Anterior cingulate cortex (tissue), 58 donors: ENCODE measurements around the gene IQSEC1.

Source experiments
- DNase-seq, 58 donors: peaks; one replicate each; lab custom pipeline; 2025; lab: John Stamatoyannopoulos, UW

IQSEC1 gene

GRCh38 chr3:12905316-12906071 lies 167.7 kb downstream of the IQSEC1 start:
- DNase-seq = no peak

GRCh38 chr3:12904951-12905315 lies 168.3 kb downstream of the IQSEC1 start:
- no peak for DNase-seq

- no peak for DNase-seq
Observed at GRCh38 chr3:12903881-12904280, 169.3 kb downstream of the IQSEC1 start.

GRCh38 chr3:12903000-12903800 lies 170.0 kb downstream of the IQSEC1 start:
- DNase-seq = no peak

GRCh38 chr3:12902181-12902999 lies 170.8 kb downstream of the IQSEC1 start:
- DNase-seq = no peak

GRCh38 chr3:12901623-12902045 lies 171.6 kb downstream of the IQSEC1 start:
- no peak for DNase-seq

GRCh38 chr3:12900885-12901411 lies 172.3 kb downstream of the IQSEC1 start:
- no peak for DNase-seq

GRCh38 chr3:12898965-12899755 lies 174.1 kb downstream of the IQSEC1 start:
- DNase-seq = no peak

GRCh38 chr3:12898290-12898964 lies 174.8 kb downstream of the IQSEC1 start:
- no peak for DNase-seq

- DNase-seq = no peak
Observed at GRCh38 chr3:12897381-12898289, 175.6 kb downstream of the IQSEC1 start.

- DNase-seq = peak in 11 of 58 donors; percentile 12 to 50 (median 24)
Observed at GRCh38 chr3:12896063-12896985, 176.9 kb downstream of the IQSEC1 start.

- DNase-seq = no peak
Observed at GRCh38 chr3:12895391-12896062, 177.7 kb downstream of the IQSEC1 start.

GRCh38 chr3:12894629-12895028 lies 178.6 kb downstream of the IQSEC1 start:
- no peak for DNase-seq

- no peak for DNase-seq
Observed at GRCh38 chr3:12893852-12894251, 179.4 kb downstream of the IQSEC1 start.

GRCh38 chr3:12893247-12893646 lies 180.0 kb downstream of the IQSEC1 start:
- DNase-seq = no peak

GRCh38 chr3:12892840-12893189 lies 180.4 kb downstream of the IQSEC1 start:
- DNase-seq = no peak
